Measurements from ENCODE around the gene CDC42EP5.
A peak's percentile ranks its signal among the peaks of the same experiment; 100 is the strongest.

CDC42EP5 gene

DNA sequence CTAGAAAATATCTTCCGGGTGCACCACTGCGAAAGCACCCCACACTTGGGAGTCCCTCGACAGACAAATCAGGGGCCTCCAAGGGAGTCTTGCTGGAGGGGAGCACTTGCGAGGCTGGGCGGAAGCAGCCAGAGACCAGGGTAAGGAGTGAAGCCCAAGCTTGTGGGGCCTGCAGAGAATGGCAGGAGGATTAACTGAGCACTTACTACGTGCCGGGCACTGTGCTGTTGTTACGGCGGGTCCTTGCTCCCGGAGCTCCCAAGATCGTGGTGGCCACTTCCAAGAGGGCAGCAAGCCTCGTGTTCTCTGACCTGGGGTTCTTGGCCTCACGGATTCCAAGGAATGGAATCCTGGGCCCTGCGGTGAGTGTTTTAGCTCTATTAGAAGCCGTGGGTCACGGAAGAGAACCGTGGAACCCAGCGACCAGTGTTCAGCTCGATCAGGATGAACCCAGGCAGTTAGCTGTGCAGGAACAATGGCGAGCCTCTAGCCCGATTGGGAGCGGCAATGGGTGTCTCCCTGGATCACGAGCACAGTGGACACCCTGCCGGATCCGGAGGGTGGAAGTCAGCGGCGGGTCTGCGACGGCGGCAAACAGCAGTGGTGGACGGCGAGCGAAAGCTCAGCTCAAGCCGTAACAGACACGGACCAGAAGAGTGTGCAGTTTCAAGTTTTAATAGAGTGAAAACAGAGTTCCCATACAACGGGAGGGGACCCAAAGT lies 48.3 kb downstream of the CDC42EP5 start:
- DNase-seq = no peak

DNA sequence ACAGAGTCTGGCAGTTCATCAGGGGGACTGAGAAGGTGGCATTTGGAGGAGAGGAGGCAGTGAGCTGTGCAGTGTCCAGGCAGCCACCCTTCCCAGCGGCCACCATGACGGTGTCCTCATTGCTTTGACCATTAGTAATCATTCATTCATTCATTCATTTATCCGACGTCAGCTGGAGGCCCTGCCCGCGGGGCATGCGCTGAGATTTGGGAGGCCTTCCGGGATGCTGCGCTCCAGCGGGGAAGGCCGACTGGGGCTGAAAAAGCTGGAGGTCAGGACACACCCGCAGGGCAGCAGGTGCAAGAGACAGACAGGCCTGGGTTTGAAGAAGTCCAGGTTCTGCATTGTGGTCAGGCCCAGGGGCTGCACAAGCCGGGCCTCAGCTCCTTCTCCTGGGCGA lies 48.9 kb downstream of the CDC42EP5 start:
- no peak for DNase-seq

DNA sequence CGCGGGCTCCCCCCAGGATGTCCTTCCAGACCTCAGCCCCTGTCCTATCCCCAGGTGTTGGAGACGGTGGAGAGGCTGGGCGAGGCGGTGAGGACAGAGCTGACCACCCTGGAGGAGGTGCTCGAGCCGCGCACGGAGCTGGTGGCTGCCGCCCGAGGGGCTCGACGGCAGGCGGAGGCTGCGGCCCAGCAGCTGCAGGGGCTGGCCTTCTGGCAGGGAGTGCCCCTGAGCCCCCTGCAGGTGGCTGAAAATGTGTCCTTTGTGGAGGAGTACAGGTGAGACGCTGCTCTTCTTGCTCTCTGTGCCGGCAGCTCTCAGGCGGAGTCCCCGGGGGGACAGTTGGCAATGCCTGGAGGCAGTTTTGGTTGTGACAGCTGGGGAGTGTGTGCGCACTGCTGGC lies 51.0 kb downstream of the CDC42EP5 start:
- no peak for DNase-seq

DNA sequence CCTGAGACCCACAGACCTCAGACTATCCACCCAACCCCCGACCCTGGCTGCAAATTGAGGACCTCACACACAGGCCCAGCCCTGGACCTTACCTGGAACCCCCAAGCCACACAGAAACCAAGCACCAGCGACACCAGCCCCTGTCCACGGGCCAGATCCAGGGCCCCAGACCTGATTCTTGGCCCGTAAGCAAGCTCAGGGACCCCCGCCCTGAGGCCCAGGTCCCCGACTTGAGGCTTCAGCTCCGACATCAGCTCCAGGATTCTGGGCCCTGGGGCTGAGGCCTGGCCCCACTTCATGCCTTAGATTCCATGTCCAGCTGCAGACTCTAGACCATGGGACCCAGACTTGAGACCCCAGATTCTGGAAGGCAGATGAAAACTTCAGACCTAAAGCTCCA lies 51.6 kb downstream of the CDC42EP5 start:
- no peak for DNase-seq

DNA sequence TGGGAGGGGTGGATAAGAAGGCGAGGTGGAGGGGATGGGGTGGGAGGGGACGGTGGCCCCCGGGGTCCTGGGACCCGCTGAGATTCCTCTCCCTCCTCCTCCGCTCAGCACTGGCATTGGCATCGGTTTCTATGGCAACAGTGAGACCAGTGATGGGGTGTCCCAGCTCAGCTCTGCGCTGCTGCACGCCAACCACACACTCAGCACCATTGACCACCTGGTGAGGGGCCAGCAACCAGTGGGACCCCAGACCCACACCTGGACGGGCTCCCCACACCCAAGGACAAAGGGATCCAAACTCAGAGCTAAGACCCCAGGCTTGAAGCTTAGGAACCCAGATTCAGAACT lies 52.0 kb downstream of the CDC42EP5 start:
- no peak for DNase-seq

DNA sequence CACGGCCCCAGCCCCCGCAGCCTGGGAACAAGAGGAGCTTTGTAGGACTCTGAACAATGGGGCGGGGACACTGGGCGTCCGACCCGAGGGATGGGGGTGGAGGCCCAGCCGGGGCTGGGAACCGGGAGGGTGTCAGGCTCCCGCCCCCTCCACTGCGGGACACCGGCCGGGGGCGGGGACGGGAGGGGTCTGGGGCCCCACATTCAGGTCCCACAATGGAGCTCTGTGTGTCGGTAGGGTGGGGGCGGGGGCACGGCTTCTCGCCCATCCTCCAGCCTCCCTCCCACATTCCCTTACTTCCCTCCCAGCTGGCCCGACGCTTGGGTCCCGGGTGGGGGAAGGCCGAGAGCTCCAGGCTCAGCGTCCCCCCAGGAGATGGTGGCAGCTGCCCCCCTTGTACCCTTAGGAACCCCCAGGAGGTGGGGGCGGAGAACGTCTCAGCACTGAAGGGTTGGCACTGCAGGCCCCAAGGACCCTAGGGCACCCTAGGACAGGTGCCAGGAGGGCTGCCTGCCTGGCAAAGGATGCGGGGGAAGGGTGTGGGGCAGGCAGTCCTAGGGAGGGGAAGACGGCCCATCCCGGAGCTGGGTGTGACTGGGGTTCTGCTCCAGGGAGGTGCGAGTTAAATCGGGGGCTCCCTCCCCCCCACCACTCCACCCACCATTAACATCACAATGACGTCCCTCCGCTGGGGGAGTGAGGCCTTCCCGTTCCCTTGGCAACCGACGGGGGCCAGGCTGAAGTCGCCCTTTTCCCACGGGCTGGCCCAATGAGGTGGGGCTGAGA lies 52.5 kb downstream of the CDC42EP5 start:
- no peak for DNase-seq

DNA sequence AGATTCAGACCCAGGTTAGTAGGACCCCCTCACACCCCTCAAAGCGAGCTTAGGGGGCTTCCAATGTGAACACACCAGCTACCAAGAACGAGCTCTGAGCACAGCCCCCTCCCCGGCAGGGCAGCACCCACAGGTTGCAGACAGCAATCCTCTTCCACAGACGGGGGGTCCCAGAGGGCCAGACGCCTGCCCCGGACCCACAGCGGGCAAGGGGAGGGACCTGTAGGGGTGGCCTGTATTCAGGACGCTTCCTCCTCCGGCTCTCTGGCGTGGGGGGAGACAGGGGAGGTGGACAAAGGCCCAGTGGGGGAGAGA lies 53.1 kb downstream of the CDC42EP5 start:
- no peak for DNase-seq

DNA sequence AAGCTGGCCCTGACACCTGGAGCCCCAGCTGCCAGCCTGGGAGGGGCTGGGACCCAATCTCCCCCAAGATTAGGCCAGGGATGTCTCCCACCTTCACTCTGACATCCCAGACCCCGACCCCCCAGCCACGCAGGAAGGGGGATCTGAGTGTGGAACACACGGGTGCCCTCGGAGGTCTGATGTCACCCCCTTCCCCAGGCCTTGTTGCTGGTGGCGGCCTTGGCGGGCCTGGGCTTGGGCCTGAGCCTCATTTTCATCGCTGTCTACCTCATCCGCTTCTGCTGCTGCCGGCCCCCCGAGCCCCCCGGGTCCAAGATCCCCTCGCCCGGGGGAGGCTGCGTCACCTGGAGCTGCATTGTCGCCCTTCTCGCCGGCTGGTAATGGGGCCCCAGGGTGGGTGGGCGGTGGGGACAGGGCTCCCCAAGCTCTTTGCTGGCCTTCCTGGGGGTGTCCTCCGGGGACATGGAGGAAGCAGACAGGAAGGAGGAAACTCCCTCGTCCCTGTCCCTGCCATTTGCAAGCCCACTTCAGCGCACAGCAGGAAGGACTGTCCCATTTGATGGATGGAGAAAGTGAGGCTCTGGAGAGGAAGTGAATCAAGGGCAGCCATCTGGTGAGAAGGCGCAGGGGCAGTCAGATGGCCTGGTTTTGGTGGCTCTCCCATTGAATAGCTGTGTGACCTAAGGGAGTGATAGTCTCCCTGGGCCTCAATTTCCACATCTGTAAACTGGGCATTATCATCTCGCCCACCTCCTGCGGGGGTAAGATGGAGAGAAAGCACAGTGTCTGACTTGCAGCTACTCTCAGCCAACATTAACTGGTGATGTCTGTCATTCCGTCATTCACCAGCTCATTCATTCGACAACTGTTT lies 53.9 kb downstream of the CDC42EP5 start:
- no peak for DNase-seq

DNA sequence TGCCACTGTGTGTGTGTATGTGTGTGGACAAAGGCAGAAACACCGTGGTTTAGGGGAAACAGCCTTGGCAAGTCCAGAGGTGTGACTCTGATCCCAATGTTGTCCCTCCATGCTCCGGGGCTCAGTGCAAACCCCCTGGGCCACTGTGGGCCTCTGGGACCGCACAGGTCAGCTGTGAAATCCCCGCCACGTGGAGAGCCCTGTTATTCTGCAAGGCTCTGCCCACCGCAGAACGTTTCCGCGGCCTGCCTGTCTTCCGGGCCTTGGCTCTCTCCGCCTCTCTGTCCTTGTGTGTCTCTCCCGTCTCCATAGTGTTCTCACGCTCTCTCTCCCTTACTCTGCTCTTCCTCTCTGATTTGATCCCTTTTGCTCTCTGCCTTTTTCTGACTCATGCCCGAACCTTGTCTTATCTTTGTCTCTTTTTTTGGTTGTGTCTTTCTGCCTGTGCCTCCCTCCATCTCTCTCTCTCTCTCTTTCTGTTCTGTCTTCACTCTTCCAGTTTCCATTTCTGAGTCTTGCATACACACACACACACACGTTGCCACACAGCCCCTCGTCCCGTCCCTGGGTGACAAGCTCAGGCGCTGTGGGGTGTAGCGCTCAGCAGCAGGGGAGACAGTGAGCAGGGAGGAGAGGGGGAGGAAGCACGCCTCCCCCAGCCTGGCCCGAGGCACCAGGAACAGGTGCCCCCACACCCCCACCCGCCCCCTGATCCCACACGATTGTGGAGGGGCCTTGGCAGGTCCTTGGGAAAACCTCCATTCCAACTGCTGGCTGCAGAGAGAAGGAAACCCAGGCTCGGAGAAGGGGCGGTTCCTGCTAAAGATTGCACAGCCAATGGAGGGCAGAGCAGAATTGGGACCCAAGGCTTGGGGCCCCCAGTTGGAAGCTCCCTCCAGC lies 54.8 kb downstream of the CDC42EP5 start:
- no peak for DNase-seq

DNA sequence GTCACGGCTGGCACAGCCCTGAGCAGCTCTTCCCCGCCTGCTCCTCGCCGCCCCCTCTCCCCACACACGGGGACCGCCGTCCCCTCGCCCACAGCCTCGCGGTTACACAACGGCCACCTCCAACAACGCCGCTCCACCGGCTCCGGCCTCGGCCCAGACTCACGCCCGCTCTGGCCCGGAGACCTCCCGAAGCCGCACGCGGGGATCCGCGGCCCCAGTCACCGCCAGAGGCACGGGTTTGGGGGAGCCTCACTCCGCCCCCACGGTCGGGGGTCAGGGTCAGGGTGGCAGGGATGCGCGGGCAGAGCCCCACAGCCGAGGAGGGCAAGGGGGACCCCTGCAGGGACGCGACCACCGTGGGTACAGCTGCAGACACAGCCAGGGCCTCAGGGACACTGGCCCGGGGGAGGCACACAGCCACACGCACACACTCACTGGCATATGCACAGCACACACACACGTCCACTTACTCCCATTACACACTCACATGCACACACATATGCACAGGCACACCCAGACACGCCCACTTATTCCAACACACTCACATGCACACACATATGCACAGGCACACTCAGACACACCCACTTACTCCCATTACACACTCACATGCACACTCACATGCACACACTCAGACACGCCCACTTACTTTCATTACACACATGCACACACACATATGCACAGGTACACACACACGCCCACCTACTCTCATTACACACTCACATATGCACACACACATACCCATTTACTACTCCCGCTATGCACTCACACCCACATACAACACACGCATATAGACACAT lies 56.2 kb downstream of the CDC42EP5 start:
- DNase-seq = no peak

DNA sequence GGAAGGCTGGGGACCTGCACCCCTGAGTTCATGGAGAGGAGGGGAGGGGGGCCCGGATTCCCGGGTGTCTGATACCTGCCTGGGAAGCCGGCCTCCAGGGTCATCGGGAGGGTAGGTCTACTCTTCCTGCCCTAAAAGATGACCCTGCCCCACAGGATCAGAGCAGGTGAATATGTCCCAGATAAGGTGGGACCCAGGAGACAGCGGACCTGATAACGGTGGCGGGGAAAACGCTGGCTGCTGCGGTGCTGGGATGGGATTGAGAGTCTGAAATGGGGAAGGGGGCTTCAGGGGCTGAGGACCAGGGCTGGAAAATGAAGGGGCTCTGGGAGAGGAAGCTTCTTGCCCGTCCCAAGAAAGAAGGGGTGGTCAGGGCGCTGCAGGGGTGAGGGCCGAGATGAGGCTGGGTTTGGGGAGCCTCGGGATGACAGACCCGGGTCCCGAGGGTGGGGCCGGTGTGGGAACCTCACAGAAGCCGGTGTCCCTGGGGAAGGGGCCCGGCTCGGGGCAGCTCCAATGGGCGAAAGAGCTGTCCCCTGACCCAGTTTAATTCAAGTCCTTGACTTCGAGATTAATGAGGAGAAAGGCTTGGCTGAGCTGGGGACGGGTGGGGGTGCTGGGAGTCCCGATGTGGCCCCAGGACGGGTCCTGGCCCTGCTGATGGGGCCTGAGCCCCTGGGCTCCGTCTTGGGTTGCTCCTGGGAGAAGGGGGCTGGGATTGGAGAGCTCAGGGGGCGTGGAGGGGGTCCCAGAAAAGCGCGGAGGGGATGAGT lies 57.0 kb downstream of the CDC42EP5 start:
- DNase-seq = no peak

DNA sequence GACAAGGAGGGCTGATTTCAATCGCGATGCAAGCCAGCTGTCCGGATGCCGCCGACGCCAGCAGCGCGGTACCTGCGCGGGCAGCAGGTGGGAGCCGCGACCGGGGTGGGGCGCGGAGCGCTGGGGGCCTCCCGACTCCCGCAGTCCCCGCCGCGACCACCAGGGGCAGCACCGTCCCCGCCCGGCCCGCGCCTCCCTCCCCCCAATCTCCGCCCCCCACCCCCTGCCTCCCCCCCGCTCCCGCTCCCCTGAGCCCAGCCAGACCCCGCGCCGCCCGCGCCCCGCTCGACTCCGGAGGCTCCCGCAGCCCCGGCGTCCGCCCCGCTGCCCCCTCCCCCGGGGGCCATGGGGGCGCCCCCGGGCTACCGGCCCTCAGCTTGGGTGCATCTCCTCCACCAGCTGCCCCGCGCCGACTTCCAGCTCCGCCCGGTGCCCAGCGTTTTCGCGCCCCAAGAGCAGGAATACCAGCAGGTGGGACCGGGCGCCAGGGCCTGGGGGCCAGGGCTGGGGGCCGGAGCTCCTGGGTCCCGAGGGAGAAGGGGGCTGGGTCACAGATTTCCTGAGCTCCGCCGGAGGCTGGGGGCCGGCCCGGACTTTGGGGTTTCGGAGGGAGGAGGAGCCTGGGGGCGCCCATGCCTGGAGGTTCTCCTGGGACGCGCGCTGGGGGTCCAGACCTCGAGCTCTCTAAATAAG lies 57.7 kb downstream of the CDC42EP5 start, which contains the start of gene TTYH1:
TSS of gene TTYH1 (plus strand) at position 257 of the 693 bp plus-strand sequence. CDS start at position 346, 89 bp downstream.
- peak in 1 of 4 experiments; percentile 13 for DNase-seq
